HG02642 (cell line): ENCODE measurements around the gene STK38.

ENCODE experiments used
- ATAC-seq: cut with Tn5 transposase; IDR thresholded peaks from one replicate; pipeline ENCODE4 v1.9.1; 2021; ENCODE audit warnings: mild to moderate bottlenecking; ENCODE audit not compliant: unreplicated experiment, poor library complexity

The STK38 gene

GRCh38 chr6:36524871-36525270 is 22.4 kb downstream of the STK38 start:
- no peak for ATAC-seq

GRCh38 chr6:36523936-36524499 is 23.3 kb downstream of the STK38 start:
- ATAC-seq = no peak

GRCh38 chr6:36523451-36523850 is 23.8 kb downstream of the STK38 start:
- no peak for ATAC-seq

DNA sequence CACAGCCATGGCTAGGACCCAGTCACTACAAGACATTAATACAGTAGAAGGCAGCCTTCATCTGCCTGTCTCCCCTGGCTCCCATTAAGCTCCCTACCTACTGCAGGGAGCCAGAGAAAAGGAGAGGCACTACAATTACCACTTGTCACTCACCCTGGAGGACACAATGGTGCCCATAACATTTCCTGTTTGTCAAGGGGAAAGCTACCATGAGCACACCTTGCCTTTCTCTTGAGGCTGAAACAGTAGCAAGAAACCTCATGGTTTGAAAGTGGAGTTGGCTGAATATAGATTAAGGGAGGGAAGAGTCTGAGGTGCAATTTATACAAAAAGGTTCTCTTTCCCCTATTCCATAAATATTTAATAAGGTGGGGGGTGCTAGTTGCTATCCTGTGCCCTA is 27.9 kb downstream of the STK38 start:
- no peak for ATAC-seq

- ATAC-seq = no peak
Measured at GRCh38 chr6:36517408-36517807, 29.9 kb downstream of the STK38 start.

- no peak for ATAC-seq
Measured at GRCh38 chr6:36516988-36517387, 30.3 kb downstream of the STK38 start.

DNA sequence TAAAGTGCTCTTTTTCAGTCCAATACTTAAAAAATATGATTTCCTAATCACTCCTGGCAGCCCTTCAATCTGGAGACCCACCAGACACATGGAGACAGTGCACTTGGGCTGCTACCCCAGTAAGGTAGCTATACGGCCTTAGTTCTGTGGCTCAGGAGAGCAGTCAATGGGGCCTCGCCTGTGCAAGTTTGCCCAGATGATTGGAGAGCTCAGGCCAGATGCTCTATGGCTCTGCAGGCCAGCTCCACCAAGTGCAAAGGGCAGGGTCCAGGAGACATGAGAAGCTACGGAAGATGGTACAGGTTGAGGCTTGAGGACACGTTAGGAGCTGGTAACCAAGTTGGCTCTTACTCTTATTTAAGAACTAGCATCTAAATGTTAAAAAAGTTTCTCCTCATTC is 30.7 kb downstream of the STK38 start:
- ATAC-seq = no peak

DNA sequence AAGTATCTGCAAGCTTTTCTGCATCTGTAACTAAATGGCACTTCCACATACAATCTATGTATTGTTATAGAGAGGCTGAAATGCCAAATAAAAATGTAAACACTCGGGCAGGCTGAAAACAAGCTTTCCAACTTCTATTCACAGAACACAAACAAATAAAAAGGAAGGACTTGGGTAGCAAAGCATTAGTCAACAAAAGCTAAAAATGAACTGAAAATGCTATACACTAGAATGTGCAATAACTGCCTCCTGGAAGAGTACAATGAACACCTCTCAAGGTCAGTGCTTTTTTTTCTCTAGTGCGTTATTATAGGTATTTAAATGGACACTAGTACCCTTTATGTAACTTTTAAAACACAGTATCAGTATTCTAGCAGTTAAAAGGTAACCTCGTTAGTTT is 31.4 kb downstream of the STK38 start:
- ATAC-seq = no peak

GRCh38 chr6:36514554-36515456 is 32.5 kb downstream of the STK38 start:
- no peak for ATAC-seq

DNA sequence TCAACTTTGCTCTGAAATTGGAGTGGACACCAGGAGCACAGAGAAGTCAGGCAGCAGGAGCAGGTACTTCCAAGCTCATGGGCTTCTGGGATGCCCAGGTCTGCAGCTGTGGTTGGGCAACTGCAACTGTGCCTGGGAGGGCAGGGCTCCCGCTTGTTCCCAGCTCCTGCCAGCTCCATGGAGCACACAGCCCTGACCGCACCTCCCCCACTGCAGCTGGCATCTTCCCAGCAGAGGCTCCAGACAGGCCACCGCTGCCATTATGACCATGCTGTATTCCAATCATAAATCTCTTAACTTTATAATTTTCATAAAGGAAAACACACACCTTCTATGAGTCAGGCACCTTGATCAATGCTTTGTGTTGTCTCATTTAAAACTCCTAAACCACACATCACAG is 36.9 kb downstream of the STK38 start:
- no peak for ATAC-seq

GRCh38 chr6:36508532-36508931 is 38.7 kb downstream of the STK38 start:
- ATAC-seq = no peak

- ATAC-seq = no peak
Measured at GRCh38 chr6:36506611-36507010, 40.7 kb downstream of the STK38 start.

DNA sequence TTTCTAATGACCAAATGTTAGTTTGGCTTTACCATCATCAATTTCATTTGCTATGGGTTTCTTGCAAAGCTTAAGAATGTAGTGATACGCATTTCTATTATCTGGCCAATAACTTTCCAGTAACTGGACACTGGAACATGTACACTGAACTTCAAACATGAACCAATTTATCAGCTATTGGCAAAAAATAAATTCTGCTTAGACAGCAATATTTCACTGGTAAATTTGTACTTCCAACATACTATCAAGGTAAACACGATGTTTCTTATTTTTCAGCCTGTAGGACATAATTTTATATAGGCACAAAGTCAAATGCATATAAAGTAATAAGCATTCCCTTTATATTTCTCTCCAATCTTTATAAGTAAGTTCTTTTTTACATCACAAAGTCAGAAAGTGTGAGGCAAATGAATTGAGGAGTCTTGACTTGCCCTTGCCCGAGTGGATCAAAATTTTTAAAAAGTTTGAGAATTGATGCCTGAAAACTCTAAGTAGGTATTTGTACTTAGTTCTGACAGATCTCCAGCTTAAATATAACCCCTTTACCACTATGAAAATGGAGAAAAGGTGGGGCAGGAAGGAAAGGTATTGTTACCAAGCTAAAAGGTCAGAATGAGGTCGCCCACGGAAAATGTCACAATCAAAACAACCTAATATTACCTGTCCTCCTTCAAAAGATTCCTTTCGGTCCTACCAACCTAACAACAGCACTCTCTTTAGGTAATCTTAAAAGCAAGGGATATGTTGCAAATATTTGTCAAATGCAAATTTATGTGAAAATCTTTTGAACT is 41.3 kb downstream of the STK38 start:
- no peak for ATAC-seq

GRCh38 chr6:36504982-36505381 is 42.3 kb downstream of the STK38 start:
- no peak for ATAC-seq

DNA sequence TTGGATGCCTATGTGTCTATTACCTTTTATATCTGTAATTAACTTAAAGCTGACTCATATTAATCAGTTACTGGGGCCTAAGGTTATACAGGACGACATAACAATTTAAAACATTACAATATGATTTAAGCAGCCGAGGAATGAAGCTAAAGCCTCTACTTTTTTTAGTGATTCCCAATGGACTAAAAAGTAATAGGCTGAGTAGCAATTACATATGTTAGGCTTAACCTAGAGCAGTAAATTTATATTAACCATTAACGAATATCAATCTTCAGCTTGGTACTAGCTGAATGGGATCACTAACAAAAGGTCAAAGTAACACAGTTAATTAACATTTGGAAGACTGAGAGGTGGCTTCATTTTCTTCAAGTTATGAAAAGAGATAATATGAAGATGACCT is 43.1 kb downstream of the STK38 start:
- ATAC-seq = no peak

- no peak for ATAC-seq
Measured at GRCh38 chr6:36501686-36502085, 45.6 kb downstream of the STK38 start.

- ATAC-seq = no peak
Measured at GRCh38 chr6:36499918-36500317, 47.4 kb downstream of the STK38 start.

DNA sequence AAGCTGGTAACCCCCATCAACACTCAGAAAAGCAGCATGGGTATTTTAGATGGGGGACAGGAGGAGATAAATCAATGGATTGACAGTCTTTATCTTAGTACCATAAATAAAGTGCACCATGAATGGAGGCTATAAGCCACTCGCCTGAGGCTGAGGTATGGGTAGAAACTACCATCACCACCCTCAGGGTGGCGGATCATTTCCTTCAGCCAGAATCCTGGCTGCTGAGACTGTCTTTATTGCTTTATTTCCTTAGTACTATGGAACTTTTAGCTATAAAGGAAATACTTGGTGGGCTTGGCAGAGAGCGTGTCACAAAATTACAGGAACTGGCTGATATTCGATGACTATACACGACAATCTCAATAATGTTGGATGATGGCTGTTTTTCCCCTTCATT is 52.2 kb downstream of the STK38 start:
- ATAC-seq = no peak

DNA sequence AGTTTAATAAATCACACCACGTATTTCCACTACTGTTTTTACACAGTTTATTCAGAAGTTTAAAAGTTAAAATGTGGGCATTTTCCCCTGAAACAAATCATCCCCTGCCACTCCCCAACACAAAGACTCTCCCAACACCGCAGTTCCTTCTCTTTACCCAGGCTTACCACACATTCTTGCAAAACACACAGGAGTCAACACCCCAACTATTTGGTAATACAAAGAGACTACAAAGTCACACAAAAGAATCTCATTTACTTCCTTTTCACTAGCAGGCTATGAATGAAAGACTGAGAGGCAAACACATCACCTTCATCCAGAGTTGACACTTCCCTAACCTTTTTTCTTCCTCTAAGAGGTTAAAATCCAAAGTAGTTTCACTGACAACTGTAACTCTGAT is 53.4 kb downstream of the STK38 start:
- no peak for ATAC-seq

GRCh38 chr6:36493319-36493718 is 54.0 kb downstream of the STK38 start:
- ATAC-seq = no peak

DNA sequence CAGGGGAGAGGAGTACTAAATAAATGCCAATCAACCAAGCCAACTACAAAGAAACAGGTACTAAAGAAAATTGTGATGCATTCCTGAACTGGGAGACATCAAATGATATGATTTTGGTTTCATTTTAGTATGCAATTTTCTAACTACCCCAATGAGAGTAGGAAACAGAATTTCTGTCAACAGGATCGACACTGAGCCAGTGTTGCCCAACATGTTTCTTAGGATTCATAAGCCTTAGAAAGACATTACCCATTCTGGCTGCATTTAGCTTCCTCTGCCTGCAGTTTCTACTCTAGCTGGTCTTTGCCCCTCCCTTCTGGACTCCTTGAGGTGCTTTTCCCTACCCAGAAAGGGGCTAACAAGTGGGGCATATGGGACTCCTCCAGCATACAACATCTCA is 54.7 kb downstream of the STK38 start:
- no peak for ATAC-seq
